Measurements from ENCODE around the gene TMEFF2. TPM values are rescaled to one million over a fixed set of nuclear protein-coding genes. Genes with fewer than 3 reads are reported as not detected.

Gene TMEFF2
- total and polyA plus RNA-seq, 2 experiments from 2014 or later = 0.15 to 1.3 TPM

DNA sequence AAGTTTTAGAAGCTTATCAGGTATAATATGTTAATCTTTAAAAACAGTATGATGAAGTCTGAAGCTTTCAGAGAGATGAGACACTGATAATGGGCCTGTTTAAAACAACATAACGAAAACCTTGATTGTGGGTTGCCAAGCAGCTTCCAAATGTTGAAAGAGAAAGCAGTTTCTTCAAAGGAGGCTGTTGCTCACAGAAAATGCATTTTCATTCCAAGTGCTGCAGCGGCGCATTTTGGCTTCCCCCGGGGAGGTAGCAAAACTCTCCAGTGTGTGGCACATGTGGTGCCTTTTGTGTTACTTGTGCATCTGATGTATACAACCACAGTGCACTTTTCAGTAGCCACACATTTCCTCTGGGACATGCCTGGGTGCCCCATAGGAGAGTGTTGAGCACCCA lies 66.1 kb downstream of the TMEFF2 start:
- DNase-seq (ENCODE audit: low read depth in 1 of 2, low spot score in 1 of 2) = peak in 1 of 2 donors; percentile 28
- TF ChIP-seq, protein P1, sequence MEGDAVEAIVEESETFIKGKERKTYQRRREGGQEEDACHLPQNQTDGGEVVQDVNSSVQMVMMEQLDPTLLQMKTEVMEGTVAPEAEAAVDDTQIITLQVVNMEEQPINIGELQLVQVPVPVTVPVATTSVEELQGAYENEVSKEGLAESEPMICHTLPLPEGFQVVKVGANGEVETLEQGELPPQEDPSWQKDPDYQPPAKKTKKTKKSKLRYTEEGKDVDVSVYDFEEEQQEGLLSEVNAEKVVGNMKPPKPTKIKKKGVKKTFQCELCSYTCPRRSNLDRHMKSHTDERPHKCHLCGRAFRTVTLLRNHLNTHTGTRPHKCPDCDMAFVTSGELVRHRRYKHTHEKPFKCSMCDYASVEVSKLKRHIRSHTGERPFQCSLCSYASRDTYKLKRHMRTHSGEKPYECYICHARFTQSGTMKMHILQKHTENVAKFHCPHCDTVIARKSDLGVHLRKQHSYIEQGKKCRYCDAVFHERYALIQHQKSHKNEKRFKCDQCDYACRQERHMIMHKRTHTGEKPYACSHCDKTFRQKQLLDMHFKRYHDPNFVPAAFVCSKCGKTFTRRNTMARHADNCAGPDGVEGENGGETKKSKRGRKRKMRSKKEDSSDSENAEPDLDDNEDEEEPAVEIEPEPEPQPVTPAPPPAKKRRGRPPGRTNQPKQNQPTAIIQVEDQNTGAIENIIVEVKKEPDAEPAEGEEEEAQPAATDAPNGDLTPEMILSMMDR (IDR thresholded peaks at IDR 0.05; ENCODE audit: low read depth, low read length) = no peak
- H3K36me3 ChIP-seq = no peaks in the 10 kb centered on the region
- no peaks in the 10 kb centered on the region for H3K4me1 ChIP-seq (ENCODE audit: low read depth)
- no peaks in the 10 kb centered on the region for H3K9me3 ChIP-seq (ENCODE audit: low read depth)
- H3K27ac ChIP-seq = no peak overlapping the region
- H3K4me3 ChIP-seq = no peak overlapping the region
- no peaks in the 10 kb centered on the region for H3K27me3 ChIP-seq

DNA sequence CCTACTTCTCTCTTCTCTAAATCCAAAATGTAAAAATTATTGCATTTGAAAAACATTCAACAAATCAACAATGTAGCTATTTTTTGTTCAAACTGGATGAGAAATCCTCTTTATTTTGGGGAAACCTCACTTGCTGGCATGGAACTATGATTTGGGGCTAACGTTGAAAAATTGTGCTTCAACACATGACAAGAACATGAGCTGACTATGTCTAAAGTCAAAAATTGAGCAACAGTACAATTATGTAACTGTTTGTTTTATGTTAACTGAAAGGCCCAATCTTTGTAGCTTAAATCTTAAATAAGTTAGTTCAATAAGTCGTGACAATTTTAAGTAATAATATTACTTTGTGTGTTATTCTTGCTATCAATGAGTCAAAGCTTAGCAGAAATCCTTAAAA lies 67.3 kb downstream of the TMEFF2 start:
- TF ChIP-seq, protein P1 (IDR thresholded peaks at IDR 0.05; ENCODE audit: low read depth, low read length) = no peak
- Histone ChIP-seq H3K27me3 (no peaks in the 10 kb centered on the region), H3K4me3 (no peak overlapping the region), H3K27ac (no peak overlapping the region), H3K4me1 (ENCODE audit: low read depth) (no peaks in the 10 kb centered on the region), H3K36me3 (no peaks in the 10 kb centered on the region), H3K9me3 (ENCODE audit: low read depth) (no peaks in the 10 kb centered on the region)
- no peak for DNase-seq (ENCODE audit: low read depth in 1 of 2, low spot score in 1 of 2)

DNA sequence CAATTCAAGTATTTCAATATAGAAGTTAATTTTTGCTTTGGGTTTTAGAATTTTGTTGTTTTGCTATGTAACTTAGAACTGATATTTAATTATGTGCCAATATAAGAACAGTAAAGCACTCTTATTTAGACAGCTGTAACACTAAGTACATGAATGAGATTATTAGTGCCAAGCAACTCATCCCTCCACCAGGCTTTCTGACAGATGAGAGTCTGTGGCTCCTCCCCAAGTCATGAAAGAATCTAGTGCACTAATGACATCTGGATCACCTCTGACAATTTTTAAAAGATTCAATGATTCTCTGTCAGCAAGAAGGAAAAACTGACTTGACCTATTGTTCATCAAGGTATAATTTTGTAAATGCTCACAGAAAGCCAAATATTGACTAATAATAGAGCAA lies 67.8 kb downstream of the TMEFF2 start:
- Histone ChIP-seq H3K4me3 (no peak overlapping the region), H3K27ac (no peak overlapping the region), H3K4me1 (ENCODE audit: low read depth) (no peaks in the 10 kb centered on the region), H3K36me3 (no peaks in the 10 kb centered on the region), H3K9me3 (ENCODE audit: low read depth) (no peaks in the 10 kb centered on the region), H3K27me3 (no peaks in the 10 kb centered on the region)
- no peak for DNase-seq (ENCODE audit: low read depth in 1 of 2, low spot score in 1 of 2)
- TF ChIP-seq, protein P1 (IDR thresholded peaks at IDR 0.05; ENCODE audit: low read depth, low read length) = no peak

DNA sequence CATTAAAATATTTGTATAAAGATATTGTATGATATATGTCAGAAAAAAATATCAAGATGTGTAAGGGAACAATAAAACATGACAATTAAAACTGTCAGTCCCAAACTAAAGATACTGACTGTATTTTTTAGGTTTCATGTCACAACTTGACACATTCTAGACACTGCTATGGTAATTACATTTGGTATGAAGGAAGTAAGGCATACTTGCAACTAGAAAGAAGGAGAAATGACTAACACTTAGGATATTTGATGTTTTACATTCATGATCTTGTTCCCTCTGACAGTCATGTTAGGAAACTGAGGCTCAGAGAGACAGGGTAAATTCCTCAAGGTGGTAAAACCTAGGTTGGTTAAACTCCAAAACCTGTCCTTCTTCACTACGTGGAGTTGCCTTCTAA lies 68.3 kb downstream of the TMEFF2 start:
- Histone ChIP-seq H3K4me1 (ENCODE audit: low read depth) (no peaks in the 10 kb centered on the region), H3K36me3 (no peaks in the 10 kb centered on the region), H3K4me3 (no peak overlapping the region), H3K27me3 (no peaks in the 10 kb centered on the region), H3K9me3 (ENCODE audit: low read depth) (no peaks in the 10 kb centered on the region), H3K27ac (no peak overlapping the region)
- DNase-seq (ENCODE audit: low read depth in 1 of 2, low spot score in 1 of 2) = no peak
- TF ChIP-seq, protein P1 (IDR thresholded peaks at IDR 0.05; ENCODE audit: low read depth, low read length) = no peak

DNA sequence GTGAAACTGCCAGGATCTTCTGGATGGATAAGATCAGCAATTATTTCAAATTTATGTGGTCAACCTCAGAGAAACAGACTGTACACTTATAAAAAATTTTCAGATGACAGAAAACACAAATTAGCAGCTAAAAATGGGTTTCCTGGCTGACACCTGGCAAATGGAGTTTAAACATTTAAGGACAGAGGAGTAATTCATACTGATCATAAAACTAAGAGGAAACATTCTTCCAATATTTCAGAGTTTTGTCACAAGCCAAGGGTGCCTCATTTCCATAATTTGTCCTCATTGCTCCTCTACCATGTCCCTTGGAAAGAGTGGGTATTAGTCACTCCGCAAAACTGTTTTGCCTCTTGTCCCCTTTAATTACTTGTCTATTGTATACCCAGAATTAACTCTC lies 70.2 kb downstream of the TMEFF2 start:
- H3K4me3 ChIP-seq = no peak overlapping the region
- DNase-seq (ENCODE audit: low read depth in 1 of 2, low spot score in 1 of 2) = no peak
- no peaks in the 10 kb centered on the region for H3K9me3 ChIP-seq (ENCODE audit: low read depth)
- no peaks in the 10 kb centered on the region for H3K36me3 ChIP-seq
- H3K4me1 ChIP-seq (ENCODE audit: low read depth) = no peaks in the 10 kb centered on the region
- TF ChIP-seq, protein P1 (IDR thresholded peaks at IDR 0.05; ENCODE audit: low read depth, low read length) = no peak
- H3K27ac ChIP-seq = no peak overlapping the region
- no peaks in the 10 kb centered on the region for H3K27me3 ChIP-seq

DNA sequence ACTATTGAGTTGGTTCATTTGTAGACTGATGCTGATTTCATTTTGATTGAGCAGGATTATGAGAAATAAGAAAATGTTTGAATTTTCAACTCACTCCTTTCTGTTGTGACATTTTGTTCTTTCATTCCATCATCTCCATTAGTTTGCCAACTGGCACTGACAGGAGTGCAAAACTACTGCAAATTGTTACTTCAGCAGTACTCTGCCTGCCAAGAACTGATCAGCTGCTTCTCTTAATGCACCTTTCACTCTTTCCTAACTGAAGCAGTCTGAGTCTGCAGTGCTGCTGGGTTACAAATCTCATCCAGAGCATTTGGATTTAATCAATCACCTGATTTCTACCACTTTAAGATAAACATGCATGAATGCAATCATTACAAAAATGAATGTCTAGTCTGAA lies 70.9 kb downstream of the TMEFF2 start:
- Histone ChIP-seq H3K27ac (no peak overlapping the region), H3K9me3 (ENCODE audit: low read depth) (no peaks in the 10 kb centered on the region), H3K27me3 (no peaks in the 10 kb centered on the region), H3K36me3 (no peaks in the 10 kb centered on the region), H3K4me1 (ENCODE audit: low read depth) (no peaks in the 10 kb centered on the region), H3K4me3 (no peak overlapping the region)
- DNase-seq (ENCODE audit: low read depth in 1 of 2, low spot score in 1 of 2) = no peak
- TF ChIP-seq, protein P1 (IDR thresholded peaks at IDR 0.05; ENCODE audit: low read depth, low read length) = no peak

Measured in cardiac muscle cell (in vitro differentiated cells and primary cell).